ENCODE results near the gene WDR93.
"Not testable (repeated sequence)": the region's sequence is repeated elsewhere in the genome, so short reads cannot be mapped to it uniquely, and the experiment has no call there.

WDR93 gene

DNA sequence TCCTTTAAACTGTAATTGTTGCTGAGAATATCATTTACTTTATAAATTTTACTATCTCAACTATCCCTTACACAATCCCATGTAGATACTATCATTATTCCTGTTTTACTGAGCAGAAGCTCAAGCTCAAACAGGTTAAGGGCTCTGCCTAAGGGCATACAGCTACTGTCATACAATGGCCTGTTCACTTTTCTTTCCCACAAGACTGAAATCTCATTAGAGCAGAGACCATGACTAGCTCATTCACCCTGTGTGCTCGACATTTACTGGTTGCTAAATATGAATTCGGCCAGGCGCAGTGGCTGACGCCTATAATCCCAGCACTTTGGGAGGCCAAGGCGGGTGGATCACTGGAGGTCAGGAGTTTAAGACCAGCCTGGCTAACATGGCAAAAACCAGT, 83.9 kb downstream of the WDR93 start:
- DNase-seq, result no peak

- no peak for DNase-seq
These were observed 85.2 kb downstream of the WDR93 start for GRCh38 chr15:89775815-89776214.

DNA sequence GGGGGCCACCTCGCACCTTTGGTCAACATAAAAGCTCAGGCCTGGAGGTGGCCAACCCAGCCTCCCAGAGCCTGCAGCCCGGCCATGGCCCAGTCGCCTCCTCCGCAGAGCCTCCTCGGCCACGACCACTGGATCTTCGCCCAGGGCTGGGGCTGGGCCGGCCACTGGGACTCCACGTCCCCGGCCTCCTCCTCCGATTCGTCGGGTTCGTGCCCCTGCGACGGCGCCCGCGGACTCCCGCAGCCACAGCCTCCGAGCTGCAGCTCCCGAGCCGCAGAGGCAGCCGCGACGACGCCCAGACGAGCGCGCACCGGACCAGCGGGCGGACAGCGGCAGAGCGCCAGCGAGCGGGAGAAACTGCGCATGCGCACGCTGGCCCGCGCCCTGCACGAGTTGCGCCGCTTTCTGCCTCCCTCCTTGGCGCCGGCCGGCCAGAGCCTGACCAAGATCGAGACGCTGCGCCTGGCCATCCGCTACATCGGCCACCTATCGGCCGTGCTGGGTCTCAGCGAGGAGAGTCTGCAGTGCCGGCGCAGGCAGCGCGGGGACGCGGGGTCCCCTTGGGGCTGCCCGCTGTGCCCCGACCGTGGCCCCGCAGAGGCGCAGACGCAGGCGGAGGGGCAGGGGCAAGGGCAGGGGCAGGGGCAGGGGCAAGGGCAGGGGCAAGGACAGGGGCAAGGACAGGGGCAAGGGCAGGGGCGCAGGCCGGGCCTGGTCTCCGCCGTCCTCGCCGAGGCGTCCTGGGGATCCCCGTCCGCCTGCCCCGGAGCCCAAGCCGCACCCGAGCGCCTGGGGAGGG, 85.9 kb downstream of the WDR93 start, which contains the start of gene MESP2:
Gene MESP2, plus strand, starts transcription at position 59 of the 799 bp plus-strand sequence. Its CDS starts 26 bp downstream, at position 85.
- peak in 3 of 4 experiments; percentile 5 to 16 (median 9) for DNase-seq

DNA sequence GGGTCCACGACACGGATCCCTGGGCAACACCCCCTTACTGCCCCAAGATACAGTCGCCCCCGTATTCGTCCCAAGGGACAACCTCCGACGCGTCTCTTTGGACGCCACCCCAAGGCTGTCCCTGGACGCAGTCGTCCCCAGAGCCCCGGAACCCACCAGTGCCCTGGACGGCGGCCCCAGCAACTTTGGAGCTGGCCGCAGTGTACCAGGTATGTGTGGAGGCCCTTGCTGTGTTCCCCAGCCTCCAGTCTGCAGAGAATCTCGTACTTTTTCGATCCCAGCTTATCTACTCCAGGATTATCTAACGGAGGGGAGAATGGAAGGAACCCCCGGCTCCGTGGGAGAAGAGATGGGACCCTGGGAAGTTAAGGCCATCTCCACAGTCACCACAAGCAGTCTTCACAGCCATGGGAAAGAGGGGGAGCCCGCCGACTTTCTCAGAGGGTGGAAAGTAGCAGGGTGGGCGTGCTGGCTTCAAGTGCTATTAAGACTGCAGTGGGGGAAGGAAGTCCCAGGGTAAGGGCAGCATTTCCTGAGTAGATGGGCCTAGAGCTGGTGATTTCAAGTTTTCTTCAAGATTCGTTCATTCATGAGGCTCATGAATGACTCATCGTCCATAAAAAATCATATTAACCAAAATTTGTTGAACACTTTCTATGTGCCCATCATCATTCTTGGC, 86.6 kb downstream of the WDR93 start:
- DNase-seq, result no peak

DNA sequence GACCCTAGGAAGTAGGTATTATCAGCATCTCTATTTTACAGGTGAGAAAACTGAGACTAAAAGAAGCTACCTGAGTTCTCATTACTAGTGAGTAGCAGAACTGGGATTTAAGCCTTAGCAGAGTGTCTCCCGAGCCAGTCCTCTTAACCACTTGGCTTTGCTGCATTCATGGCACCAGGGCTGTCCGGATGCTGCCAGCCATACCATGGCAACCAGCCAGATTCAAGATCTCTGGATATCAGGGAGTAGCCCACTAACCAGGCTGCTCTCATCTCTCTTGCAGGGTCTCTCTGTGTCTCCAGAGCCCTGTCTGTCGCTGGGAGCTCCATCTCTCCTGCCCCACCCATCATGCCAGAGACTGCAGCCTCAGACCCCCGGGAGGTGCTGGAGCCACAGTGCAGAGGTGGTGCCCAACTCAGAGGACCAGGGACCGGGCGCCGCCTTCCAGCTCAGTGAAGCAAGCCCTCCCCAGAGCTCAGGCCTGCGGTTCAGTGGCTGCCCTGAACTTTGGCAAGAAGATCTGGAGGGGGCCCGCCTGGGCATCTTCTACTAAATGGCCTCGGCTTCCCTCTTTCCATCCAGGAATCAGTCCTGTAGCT, 87.3 kb downstream of the WDR93 start:
- DNase-seq, result no peak

GRCh38 chr15:89778861-89779260, 88.2 kb downstream of the WDR93 start:
- DNase-seq, result no peak

DNA sequence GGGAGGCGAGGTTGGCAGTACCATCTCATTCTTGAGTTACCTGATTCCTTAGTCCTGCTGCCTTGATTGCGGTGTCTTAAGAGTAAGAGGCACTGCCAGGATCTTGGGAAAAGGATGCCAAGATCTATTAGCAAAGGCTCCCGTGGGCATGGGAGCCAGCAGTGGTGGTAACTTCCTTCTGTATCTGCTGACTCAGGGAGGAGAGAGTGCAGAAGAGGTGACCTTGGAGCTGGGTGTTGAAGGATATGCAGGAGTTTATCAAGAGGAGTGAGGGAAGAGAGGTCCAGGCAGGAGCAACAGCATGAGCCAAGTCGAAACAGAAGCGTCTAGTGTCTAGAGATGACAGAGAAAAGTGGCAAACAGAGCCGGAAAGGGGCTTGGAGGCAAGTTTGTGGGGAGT, 90.0 kb downstream of the WDR93 start:
- no peak for DNase-seq

DNA sequence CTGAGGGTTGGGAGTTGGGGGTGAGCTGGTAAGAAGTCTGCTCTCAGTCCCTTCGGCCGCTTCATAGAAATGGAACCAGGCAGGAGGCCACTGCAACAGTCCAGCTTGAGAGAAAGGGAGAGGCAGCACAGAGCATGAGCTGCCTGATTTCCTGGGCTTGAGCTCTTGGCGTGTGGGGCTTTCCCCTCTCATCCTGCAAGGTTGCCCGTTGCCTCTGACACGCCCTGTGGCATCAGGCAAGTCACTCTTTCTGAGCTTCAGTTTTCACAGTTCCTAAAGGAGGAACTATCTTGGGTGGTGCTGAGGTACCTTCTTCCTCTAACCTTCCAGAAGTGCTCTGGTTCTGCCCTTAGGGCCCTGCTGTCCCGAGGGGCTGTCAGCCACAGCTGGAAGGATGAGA, 90.4 kb downstream of the WDR93 start:
- DNase-seq, result no peak

- no peak for DNase-seq
These were observed 91.4 kb downstream of the WDR93 start for GRCh38 chr15:89781891-89782618.

DNA sequence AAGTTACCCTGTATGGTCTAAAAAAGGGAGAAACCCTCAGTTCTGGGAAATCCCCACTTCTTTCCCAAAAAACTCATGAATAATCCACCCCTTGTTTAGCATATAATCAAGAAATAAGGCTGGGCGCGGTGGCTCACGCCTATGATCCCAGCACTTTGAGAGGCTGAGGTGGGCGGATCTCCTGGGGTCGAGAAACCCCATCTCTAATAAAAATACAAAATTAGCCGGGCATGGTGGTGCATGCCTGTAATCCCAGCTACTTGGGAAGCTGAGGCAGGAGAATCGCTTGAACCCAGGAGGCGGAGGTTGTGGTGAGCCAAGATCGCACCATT, 92.0 kb downstream of the WDR93 start:
- not testable (repeated sequence) for DNase-seq

- DNase-seq, result no peak
These were observed 92.7 kb downstream of the WDR93 start for GRCh38 chr15:89783111-89783860.

DNA sequence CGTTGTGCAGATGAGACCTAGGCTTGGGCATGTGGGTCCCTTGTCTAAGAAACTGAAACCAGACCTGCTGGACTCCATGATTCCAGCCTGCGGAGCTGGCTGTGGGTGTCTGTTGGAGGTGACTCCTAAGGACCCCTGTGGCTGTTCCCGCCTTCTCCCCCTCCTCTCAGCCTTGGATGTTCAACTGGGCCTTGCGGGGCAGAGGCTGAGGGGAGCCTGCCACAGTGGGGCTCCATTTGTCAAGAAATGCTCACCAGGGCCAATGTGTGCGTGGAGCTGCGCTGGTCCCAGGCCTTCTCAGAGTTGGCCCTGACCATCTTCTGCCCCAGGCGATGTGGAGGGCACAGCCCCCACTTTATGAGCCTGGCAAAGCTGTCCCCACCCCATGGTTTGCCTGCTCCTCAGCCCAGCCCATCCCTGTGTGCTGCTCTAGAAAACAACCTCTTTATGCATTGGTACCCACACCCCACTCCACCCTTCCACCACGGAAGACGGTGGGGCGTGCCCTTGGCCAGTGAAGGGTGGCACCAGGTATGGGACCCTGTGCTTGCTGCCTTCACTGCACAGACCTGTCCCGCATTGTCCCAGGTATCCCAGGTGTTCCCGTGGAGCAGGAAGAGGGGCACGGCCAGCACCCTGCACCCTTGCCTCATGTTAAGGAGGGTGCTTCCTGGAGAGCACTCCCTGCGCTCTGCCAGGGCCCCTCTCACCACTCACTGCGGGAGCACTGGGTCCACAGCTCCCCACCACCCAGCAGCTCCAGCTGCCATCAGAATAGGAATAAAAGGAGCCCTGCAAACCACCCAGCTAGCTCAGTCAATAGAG, 93.5 kb downstream of the WDR93 start:
- no peak for DNase-seq

GRCh38 chr15:89784686-89784960, 94.0 kb downstream of the WDR93 start:
- DNase-seq, result no peak

DNA sequence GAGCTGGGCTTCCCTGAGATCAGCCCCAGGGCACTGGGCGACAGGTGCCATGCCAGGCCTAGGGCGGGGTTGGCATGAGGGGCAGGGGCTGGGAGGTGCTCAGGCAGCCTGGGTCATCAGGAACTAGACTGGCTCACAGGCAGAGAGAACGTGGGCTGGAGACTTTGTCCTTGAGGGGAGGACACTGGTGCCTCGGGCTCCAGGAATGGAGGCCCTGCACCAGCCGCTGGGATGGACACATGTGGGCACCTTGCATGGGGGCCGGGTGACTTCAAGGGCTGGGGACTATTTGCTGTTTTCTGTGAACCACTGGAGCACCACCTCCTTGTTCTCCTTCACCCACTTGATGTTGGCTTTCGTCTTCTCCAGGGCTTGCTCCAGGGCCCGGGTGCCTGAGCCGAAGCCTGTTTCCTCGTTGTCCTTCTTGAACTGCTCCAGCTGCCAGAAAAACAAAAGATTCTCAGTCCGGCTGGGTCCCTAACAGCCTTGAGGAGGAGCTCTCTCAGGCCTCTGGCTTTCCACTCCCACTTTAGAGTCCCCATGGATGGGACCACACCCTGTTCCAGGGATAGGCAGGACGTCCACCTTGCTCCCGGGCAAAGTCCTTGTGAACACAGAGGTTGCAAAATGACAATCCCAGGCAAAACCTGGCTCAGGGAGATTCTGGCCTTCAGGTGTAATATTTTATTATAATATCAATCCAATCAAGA, 94.6 kb downstream of the WDR93 start:
- no peak for DNase-seq

DNA sequence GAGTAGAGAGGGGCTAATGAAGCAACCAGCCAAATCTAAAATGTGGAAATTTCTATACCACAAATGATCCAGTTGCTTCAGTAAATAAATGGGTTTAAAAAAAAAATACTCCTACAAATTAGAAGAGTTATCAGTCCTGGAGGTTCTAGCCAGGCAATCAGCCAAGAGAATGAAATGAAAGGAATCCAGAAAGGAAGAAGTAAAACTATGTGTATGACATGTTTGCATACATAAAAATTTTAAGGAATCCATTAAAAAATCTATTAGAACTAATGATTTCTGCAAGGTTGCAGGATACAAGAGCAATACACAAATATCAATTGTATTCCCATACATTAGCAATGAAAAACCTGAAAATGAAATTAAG, 95.1 kb downstream of the WDR93 start:
- no peak for DNase-seq

- no peak for DNase-seq
These were observed 97.3 kb downstream of the WDR93 start for GRCh38 chr15:89787944-89788343.

DNA sequence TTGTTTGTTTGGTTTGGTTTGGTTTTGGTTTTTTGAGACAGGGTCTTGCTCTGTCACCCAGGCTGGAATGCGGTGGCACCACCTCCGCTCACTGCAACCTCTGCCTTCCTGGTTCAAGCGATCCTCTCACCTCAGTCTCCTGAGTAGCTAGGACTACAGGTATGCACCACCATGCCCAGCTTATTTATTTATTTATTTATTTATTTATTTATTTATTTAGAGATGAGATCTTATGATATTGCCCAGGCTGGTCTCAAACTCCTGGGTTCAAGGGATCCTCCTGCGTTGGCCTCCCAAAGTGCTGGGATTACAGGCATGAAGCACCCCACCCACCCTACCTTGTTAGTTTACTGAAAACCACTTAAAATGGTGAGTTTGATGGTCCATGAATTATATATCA, 98.0 kb downstream of the WDR93 start:
- DNase-seq, result not testable (repeated sequence)

DNA sequence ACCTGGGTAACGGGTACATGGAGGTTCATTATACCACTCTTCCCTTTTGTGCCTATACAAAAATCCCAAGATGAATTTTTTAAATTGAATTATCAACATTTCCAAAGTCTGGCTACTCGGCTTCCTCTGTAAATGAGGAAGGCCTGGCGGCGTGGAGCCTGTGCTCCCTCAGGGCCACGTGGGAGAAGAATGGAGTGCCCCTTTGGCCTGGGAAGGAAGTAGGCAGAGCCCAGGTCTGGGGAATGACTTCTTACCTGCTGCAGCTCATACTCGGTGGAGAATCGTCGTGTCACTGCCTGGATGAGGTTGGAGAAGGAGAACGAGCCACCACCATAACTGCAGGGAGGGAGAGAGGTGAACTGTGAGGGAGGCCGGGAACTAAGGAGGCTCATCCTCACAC, 99.6 kb downstream of the WDR93 start:
- DNase-seq, result no peak

GRCh38 chr15:89790661-89791060, 100.0 kb downstream of the WDR93 start:
- no peak for DNase-seq

GRCh38 chr15:89792106-89792805, 101.6 kb downstream of the WDR93 start:
- DNase-seq, result no peak
